DOHH2 (cell line): ENCODE results near the gene NF1.

Experiments used
- EZH2phosphoT487 ChIP-seq: fragments of 200-600 bp; sonication (generic); IDR thresholded peaks from 2 replicates; pipeline ENCODE4 v1.6.1; 2017; ENCODE audit warnings: borderline replicate concordance, mild to moderate bottlenecking, antibody characterized with exemption, low read length, moderate library complexity, mixed read lengths
- TF ChIP-seq, protein P1 (sequence below): fragments of 200-600 bp; sonication (generic); IDR thresholded peaks from one replicate; pipeline ENCODE4 v1.5.1; 2014; ENCODE audit warnings: antibody characterized with exemption, mild to moderate bottlenecking, low read depth, low read length; ENCODE audit not compliant: poor library complexity, severe bottlenecking

DNA sequence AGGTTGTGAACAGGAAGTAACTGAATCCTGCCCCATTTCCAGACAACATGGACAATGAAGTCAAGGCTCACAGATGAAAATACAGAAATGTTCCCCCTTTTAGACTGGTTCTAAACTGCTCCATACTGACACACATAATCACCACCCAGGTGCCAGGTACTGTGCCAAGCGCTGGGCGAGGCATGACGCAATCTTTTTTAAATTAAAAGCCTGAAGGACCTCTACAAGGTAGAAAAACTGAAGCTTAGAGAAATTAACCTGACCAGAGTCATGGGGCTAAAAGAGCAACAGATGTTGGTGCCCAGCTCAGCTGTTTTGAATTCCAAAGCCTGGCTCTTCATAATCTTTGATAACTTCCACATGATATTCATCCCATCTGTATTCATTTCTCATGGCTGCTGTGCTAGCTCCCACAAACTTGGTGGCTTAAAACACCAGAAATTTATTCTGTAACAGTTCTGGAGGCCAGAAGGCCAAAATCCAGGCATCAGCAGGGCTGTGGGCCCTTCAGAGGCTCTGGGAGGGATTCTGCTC, 291.8 kb downstream of the NF1 start:
- TF ChIP-seq, protein P1, sequence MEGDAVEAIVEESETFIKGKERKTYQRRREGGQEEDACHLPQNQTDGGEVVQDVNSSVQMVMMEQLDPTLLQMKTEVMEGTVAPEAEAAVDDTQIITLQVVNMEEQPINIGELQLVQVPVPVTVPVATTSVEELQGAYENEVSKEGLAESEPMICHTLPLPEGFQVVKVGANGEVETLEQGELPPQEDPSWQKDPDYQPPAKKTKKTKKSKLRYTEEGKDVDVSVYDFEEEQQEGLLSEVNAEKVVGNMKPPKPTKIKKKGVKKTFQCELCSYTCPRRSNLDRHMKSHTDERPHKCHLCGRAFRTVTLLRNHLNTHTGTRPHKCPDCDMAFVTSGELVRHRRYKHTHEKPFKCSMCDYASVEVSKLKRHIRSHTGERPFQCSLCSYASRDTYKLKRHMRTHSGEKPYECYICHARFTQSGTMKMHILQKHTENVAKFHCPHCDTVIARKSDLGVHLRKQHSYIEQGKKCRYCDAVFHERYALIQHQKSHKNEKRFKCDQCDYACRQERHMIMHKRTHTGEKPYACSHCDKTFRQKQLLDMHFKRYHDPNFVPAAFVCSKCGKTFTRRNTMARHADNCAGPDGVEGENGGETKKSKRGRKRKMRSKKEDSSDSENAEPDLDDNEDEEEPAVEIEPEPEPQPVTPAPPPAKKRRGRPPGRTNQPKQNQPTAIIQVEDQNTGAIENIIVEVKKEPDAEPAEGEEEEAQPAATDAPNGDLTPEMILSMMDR: no peak
- no peak for TF ChIP-seq EZH2phosphoT487
